ENCODE data around the gene H1-8.
"Not testable (repeated sequence)": the region's sequence is repeated elsewhere in the genome, so short reads cannot be mapped to it uniquely, and the experiment has no call there.

H1-8 gene, protein sequence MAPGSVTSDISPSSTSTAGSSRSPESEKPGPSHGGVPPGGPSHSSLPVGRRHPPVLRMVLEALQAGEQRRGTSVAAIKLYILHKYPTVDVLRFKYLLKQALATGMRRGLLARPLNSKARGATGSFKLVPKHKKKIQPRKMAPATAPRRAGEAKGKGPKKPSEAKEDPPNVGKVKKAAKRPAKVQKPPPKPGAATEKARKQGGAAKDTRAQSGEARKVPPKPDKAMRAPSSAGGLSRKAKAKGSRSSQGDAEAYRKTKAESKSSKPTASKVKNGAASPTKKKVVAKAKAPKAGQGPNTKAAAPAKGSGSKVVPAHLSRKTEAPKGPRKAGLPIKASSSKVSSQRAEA

DNA sequence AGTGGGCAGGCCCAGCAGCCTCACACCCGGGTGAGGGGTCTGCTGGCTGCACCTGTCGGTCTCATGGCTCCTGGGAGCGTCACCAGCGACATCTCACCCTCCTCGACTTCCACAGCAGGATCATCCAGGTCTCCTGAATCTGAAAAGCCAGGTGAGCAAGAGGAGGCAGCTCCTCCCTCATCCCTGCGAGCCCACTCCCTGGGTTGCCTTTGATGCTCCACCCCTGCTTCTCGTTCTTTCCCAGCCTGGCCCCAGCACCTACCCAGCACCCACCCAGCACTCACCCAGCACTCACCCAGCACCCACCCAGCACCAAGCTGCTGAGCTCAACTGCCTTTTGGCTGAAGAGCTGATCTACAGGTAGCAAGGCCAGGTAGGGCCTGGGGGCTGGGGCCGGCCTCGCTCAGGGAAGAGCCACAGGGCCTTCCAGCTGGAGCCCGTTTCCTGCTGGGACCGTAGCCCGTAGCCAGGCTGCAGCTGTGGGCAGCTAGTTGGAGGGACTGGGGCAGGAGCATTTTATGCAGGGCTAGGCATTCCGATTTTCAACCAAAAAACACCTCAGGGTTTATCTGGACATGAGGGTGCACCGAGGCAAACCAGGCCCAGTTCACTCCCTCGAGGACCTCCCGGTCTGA lies at the start of gene H1-8:
H1-8 (plus strand) TSS at position 20 of the 635 bp plus-strand sequence; CDS start at position 64, 44 bp downstream.
- FAIRE-seq = no peak
- no peak for DNase-seq (ENCODE audit: extremely low spot score, insufficient read length, low read depth)

DNA sequence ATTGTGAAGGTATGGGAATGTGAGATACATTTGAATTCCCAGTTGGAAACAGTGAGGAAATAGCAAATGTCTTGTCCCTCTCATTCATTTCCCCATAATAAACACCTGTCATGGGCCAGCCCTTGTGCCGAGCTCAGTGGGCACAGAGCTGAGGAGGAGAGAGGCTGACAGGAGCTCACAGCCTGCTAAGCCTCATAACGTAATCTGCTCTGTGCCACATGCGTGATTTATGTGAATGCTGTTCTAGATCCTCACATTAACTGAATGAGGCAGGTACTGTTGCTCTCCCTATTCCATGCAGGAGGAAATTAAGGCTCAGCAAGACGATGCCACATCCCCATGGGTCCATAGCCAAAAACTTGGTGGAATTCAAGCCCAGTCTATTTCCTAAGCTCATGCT lies 49.8 kb upstream of the H1-8 start:
- DNase-seq (ENCODE audit: extremely low spot score, insufficient read length, low read depth) = no peak
- no peak for FAIRE-seq

DNA sequence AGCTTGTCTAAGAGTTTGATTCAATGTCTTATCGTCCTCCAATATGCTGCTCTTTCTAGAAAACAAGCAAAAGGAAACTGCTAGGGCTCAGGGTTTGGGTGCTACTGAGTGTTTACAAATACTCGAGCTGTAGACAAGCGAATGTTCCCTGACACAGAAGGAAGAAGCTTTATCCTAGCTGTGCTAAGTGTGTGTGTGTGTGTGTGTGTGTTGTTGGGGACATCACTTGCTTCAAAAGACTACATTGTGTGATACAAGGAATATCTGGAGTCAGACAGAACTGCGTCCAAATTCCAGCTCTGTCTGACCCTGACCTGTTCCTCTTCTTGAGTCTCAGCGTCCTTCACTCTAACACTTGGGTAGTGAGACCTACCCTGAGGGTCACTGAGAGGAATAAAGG lies 48.5 kb upstream of the H1-8 start:
- FAIRE-seq; DNase-seq (ENCODE audit: extremely low spot score, insufficient read length, low read depth): not testable (repeated sequence)

DNA sequence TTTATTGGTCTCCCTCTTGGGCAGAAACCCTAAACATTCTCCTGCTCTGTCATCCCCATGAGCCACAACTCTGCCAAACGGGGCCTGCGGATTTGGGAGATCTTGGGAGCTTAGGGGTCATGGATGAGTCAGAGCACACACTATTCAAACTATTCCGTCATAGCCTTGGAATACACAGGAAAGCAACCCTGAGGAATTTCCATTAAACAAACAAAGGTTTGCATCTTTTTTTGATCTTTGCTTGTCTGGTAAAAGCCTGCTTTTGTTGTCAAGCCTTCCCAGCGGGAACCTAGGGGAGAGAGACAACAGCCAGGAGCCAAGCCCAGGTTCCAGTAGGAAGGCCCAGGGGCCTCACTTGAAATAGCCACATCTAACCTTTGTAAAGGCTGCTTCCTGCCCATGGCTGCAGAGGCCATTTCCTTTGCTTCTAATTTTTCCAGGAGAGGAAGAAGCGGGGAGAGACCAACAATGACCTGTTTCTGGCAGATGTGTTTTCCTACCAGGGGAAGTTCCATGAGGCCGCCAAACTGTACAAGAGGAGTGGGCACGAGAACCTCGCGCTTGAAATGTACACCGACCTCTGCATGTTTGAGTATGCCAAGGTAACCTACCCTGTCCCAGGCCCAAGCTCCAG lies 47.9 kb upstream of the H1-8 start:
- DNase-seq (ENCODE audit: extremely low spot score, insufficient read length, low read depth); FAIRE-seq: not testable (repeated sequence)

DNA sequence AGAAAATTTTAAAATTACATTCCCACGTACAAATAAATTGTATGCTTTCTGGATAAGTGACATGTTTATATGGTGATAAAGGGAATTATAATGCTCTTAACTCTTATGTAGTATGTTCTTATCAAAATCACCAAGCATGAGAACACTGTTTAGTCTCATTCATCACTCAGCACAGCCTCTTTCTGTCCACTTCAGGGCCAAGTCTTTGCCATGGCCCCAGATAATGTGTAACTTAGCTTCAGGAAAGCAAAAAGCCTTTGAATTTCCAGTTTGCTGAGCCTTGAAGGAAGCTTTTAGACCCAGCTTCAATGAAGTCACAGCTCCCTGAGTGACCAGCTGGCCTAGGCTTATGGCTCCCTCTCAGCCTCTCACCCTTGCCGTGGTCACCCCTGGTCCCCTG lies 45.1 kb upstream of the H1-8 start:
- not testable (repeated sequence) for DNase-seq (ENCODE audit: extremely low spot score, insufficient read length, low read depth); FAIRE-seq

DNA sequence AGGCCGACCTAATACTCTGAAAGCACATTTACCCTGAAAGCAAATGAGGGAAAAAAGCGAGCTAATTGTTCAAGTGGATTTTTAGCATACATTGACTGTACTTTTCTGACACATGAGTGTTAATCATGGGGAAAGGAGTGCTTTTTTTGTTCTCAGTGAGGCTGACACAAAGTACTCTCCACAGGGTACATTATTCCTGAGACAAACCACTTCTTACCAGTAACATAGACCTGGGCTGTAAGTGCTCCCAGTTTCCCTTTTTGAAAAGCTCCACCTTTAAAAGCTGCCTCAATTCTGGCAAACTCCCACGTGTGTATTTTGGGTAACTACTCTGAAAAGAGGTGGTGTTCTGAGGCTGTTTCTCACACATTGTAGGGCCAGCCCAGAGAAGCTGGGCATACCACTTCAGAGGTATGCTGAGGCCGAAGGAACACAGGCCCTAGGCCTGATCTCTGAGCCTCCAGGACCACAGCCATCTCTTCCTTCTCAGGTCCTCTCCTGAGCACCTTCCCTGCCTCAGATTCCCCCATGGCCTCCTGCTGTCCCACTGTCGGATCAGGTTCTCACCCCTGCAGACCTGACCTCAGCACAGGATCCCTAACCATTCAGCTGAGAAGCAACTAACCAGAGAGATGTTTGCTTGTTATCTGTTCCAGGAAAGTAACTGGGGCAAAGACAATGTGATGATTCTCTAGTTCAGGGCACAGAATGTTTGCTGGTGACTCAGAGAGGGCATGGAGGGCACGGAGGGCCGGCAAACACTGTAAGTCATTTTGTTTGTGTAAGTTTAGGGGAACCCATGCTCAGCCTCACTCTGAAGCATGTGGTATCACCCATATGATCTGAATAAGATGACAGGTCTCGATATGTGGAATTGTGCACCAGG lies 44.1 kb upstream of the H1-8 start:
- not testable (repeated sequence) for DNase-seq (ENCODE audit: extremely low spot score, insufficient read length, low read depth); FAIRE-seq

DNA sequence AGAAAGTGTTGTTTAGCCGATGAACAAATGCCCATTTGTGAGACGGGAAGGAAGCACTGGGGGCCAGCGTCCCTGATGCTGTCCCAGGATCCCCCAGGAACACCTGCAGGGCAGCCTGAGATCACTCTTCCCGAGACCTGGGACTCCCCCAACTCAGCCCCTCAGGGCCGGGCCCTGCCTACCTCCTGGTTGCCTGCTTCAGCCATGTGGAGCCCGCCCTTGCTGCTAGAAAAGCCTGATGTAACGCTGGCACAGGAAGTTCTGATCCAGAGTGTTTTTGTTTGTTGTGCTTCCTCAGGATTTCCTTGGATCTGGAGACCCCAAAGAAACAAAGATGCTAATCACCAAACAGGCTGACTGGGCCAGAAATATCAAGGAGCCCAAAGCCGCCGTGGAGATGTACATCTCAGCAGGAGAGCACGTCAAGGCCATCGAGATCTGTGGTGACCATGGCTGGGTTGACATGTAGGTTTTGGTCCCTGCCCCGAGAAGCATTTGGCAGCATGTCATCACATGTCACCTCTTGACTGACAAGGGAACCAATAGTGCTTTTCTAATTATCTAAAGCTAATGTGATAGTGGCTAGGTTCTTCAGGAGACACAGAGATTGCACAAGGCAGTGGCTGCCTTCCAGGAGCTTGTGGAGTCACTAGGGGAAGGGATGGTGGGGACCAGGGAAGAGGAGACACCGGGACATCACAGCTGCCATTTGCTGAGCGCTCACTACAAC lies 43.2 kb upstream of the H1-8 start:
- not testable (repeated sequence) for FAIRE-seq

DNA sequence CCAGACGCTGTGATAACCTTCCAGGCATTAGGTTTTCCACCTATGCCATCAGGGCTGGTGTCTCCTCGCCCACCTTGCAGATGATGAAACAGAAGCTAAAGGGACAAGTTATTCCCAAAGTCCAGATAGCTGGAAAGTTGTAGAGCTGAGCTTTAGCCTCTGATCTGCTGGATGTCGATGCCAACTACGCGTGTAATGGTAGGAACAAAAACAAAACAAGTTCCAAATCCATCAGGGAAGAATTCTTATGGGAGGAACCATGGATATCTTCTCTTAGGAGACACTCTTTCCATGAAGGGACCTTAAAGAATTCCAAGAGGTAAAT lies 42.7 kb upstream of the H1-8 start:
- FAIRE-seq = no peak

More for the DNA sequence above, 43.2 kb upstream of the H1-8 start:
- DNase-seq (ENCODE audit: extremely low spot score, insufficient read length, low read depth) = not testable (repeated sequence)

DNA sequence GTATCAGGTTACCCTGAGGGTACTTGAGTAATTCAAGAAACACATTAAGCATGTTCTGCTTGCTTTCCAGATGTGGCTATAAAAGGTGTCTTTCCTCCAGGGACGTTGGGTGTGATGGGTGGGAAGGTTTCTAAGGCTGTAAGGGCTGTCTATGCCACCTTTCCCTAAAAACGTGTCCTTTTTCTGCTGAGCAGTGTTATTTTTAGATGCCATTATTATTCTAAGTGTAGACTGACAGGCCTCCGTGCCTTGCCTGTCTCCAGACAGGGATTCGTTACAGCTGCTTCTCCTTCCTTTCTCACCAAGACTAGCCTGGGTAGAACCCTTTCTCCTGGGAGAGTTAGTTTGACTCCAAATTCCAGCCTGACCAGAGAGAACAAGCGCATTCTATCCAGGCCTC lies 41.3 kb upstream of the H1-8 start:
- FAIRE-seq = no peak
- DNase-seq (ENCODE audit: extremely low spot score, insufficient read length, low read depth) = no peak

More for the DNA sequence above, 42.7 kb upstream of the H1-8 start:
- DNase-seq (ENCODE audit: extremely low spot score, insufficient read length, low read depth) = no peak

DNA sequence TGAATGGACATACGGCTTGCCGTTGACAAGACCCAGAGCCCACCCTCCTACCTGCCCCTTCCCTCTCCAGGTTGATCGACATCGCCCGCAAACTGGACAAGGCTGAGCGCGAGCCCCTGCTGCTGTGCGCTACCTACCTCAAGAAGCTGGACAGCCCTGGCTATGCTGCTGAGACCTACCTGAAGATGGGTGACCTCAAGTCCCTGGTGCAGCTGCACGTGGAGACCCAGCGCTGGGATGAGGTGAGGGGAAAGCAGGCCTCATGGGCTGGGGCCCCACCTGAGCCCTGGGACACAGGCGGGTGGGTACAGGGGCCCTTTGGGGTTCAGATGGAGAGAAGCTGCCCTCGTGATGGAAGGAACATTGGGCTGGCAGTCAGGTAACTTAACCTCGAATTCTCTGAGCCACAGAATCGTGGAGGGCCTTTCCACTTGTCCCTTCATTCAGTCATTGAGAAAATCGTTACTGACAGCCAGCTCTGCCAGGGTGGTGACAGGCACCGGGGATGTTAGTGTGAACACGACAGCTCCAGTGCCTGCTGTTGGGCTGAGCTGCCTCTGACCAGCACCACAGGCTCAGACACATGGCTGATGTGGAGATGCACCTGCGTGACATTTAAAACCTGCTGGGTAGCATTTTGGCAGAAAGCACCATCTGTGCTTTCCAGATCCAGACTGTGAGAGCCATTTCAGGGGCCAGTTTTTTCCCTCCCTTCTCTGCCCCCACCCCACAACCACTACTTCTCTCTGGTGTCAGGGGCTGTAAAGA lies 40.1 kb upstream of the H1-8 start:
- FAIRE-seq = no peak
- no peak for DNase-seq (ENCODE audit: extremely low spot score, insufficient read length, low read depth)

DNA sequence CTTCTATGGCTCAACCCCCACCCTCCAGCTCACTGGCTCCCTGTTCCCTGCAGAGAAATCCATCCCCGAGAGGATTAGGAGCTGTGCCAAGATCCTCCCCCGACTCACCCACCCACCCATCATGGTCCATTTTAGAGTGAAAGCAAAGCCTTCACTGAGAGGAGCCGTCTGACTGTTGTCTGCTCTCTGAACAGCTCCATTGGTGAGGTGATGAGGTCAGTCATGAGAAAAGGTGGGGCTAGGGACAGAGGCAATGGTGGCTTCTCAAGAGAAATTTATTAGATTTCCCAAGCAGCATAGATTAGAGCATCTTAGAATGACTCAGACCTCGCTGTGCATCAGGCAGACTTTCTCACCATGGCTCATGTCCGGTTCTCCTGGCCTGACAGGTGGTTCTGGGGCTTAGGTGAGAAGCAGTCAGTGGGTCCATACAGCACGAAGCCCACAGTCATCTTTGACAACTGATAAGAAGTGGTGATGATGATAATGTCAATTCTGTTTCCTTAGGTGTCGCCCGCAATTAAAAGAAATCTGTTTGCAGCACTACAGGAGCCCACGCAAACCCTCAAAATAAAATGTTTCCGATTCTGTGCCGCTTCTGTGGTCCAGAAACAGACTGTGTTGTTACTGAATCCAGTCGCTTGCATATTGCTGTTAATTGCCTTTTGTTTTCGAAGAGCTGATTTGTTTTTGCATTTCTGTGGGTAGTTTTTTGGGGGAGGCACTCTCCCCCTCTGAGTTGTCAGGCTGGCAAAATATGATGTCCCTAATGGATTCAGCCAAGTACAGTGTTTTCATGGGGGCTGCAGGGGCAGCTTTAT lies 39.3 kb upstream of the H1-8 start:
- FAIRE-seq = no peak
- no peak for DNase-seq (ENCODE audit: extremely low spot score, insufficient read length, low read depth)

DNA sequence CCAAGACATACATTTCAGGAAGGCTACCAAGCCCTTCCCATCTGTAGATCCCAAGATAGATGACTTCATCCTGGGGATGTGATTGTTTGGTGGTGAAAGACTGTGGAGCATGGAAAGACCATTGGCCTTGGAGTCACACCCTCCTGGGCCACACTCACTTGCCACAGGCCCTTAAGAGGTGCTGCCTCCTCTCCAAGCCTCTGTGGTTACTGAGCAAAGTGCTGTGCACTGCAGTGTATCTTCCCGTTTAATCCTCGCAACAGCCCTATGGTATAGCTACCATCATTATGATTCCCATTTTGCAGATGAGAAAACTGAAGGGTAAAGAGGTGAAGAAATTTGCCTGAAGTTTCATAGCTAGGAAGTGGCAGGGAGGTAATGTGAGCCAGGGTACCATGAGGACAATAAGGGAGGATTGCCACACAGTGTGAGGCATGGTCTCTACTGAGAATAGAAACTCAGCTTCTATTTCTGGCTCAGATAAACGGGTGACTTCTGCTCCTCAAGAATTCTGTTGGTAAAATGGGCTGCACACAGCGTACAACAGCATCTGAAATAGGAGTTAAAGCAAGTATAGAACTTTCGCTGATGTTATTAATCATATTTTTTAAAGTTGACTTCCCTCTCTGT lies 38.4 kb upstream of the H1-8 start:
- DNase-seq (ENCODE audit: extremely low spot score, insufficient read length, low read depth) (no peak), FAIRE-seq (no peak)

DNA sequence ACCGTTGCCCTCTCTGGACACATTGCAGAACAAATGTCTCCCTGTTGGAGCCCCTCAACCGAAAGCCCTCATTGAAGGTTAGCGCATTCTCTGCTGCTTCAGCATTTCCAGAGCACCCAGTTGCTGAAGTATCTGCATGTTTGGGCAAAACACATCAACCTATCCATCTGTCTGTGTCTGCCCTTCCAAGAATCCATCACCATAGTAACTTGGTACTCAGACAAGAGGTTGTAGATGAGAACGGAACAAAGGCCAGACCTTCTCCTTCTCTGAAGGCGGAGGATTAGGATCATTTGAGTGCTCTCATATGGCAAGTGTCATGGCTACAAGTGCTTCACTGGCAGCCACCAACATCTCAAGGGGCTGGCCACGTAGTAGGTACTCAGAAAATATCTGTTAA lies 37.6 kb upstream of the H1-8 start:
- DNase-seq (ENCODE audit: extremely low spot score, insufficient read length, low read depth) (no peak), FAIRE-seq (no peak)

DNA sequence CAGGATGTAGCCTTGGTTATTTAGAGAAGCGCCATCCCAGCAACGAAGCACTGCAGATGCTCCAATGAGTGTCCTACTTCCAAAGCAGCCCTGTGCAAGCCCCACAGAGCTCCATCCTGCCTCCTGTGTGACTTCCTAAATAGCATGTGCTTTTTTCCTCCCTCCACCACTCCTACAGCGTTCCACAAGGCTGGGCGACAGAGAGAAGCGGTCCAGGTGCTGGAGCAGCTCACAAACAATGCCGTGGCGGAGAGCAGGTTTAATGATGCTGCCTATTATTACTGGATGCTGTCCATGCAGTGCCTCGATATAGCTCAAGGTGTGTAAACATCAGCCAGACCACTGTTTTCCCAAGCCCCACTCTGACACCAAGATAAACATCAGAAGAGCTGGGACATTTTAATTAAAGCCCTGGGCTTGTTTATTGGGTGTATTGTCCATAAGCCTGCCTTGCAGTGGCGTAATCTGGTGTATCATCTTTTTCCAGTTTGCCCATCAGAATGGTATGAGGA lies 36.7 kb upstream of the H1-8 start:
- FAIRE-seq (no peak), DNase-seq (ENCODE audit: extremely low spot score, insufficient read length, low read depth) (no peak)

DNA sequence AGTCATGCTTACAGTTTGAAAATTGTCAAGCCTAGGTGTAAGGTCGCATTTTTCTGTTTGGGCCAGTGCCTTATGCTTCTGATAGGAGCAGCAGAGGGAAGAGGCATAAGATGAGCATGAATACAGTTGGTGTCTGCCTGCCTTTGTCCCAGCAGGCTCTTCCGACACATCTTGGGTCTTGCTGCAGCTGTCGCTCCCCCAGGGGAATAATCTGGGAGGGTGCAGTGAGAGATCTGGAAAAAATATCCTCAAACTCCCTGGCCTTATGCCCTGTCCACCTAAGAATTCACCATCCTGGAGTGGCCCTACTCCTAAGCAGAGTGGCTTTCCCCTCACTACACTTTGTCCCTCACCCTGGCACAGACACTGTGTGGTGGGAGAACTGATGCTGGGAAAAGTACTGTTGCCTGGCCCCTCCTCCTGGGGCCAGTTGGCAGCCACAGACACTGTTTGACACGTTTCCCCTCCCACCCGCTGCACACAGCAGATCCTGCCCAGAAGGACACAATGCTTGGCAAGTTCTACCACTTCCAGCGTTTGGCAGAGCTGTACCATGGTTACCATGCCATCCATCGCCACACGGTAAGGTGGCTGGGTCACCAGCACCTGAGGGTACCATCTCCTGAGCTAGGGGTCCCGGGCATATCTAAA lies 35.7 kb upstream of the H1-8 start:
- FAIRE-seq = no peak
- no peak for DNase-seq (ENCODE audit: extremely low spot score, insufficient read length, low read depth)

DNA sequence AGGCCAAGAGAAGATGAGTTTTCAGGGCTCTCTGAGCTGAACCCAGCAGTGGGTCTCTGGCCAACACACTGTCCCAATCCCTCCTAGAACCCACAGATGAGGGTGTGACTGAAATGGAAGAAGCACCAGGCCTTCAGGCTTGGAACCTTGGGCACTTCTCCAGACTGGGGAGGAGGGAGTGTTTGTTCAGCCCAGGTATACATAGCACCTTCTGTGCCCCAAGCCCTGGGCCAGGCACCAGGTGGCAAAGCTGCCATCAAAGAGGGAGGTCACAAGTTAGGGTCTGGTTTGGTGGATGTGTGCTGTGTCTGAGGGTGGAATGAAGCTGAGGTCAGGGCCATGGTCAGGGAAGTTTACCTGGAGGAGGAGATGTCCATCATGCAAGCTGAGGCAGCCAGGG lies 30.4 kb upstream of the H1-8 start:
- FAIRE-seq = no peak
- DNase-seq (ENCODE audit: extremely low spot score, insufficient read length, low read depth) = no peak

DNA sequence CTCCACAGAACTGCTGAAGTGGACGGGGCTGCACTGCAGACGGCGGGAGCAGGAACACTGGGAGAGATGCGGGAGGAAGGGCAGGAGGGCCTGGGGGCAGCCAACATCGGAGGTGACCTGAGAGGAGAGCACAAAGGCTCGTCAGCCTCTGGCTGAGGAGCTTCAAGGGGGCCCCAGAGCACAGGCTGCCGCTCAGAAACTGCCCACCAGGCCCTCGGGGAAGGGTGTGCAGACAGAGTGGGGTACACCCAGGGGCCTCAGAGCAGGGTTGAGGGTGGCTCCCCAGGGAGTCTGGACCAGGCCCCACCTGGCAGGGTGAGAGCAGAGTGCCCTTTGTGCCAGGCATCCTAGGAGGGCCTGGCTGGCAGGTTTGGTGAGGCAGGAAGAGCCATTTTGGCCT lies 29.3 kb upstream of the H1-8 start:
- DNase-seq (ENCODE audit: extremely low spot score, insufficient read length, low read depth) (no peak), FAIRE-seq (no peak)

All from GM18507 (cell line).